Fibroblast of lung (primary cell): ENCODE measurements around the gene NRAP.

ENCODE experiments used
- EZH2 ChIP-seq: IDR thresholded peaks from 2 replicates; pipeline ENCODE4 v1.5.1; 2012; ENCODE audit warnings: low read length, control low read depth, mild to moderate bottlenecking; ENCODE audit errors: missing control alignments
- TF ChIP-seq, protein P1 (sequence below), 2 donors: IDR thresholded peaks in 1 of 2; conservative IDR thresholded peaks in 1 of 2; 1 replicate in 1 of 2; 2 replicates in 1 of 2; pipeline ENCODE4 v1.5.1; 2011 to 2012; ENCODE audit warnings: low read length in 2 of 2, control low read depth in 1 of 2, inconsistent platforms in 1 of 2, low read depth in 1 of 2, mild to moderate bottlenecking in 1 of 2

DNA sequence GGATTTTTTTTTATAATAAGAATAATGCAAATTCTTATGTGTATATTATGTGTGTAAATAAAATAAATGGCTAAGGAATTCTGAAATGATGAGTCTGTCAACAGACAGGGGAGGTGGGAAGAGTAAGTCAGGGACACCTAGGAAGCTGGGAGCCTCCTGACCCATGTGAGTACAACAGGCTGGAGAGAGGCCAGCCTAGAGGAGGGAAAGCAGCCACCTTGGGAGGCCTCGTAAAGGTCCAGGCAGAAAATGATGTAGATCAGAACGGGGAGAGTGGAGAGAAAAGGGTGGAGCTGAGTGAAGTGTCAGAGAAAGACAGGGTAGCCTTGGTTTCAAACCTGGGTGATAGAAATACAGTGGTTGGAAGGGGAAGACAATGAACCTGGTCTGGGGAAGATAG, 6.9 kb downstream of the NRAP start:
- TF ChIP-seq, protein P1, sequence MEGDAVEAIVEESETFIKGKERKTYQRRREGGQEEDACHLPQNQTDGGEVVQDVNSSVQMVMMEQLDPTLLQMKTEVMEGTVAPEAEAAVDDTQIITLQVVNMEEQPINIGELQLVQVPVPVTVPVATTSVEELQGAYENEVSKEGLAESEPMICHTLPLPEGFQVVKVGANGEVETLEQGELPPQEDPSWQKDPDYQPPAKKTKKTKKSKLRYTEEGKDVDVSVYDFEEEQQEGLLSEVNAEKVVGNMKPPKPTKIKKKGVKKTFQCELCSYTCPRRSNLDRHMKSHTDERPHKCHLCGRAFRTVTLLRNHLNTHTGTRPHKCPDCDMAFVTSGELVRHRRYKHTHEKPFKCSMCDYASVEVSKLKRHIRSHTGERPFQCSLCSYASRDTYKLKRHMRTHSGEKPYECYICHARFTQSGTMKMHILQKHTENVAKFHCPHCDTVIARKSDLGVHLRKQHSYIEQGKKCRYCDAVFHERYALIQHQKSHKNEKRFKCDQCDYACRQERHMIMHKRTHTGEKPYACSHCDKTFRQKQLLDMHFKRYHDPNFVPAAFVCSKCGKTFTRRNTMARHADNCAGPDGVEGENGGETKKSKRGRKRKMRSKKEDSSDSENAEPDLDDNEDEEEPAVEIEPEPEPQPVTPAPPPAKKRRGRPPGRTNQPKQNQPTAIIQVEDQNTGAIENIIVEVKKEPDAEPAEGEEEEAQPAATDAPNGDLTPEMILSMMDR (conservative IDR thresholded peaks at IDR 0.05 in 1 of 2, IDR thresholded peaks at IDR 0.05 in 1 of 2; ENCODE audit: low read depth in 1 of 2, low read length in 2 of 2) = no peak
- TF ChIP-seq EZH2 = no peak
